ENCODE data around the gene AADAT. TPM values are rescaled to one million over a fixed set of nuclear protein-coding genes. Genes with fewer than 3 reads are reported as not detected.

The AADAT gene
- total and polyA plus RNA-seq, 2 of the 4 experiments (the other 2 are of a cell fraction) = 4.7 to 6.9 TPM

DNA sequence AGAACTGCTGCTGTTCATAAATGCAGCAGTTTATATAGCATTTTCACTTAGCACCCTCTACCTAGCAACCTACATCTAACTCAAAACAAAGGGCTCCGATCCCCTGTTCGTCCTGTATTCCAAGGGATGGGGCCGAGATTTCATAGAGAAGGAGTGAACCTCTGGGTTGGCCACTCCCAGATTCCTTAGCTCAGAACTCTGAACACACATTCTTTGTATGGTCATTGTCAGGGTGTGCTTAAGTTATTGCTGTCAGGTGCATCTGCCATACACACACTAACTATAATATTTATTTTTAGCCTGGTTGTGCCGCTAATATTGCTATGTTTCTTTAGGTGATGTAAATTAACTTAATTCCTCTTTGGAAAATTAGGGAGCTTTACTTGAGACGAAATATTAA, 47.7 kb upstream of the AADAT start:
- Histone ChIP-seq H3K23ac (ENCODE audit: low read depth, low read length) (no peak overlapping the region), H3K36me3 (ENCODE audit: control insufficient read depth, insufficient read depth, low read length) (no peaks in the 10 kb centered on the region), H3K18ac (ENCODE audit: low read depth, low read length) (no peak overlapping the region), H4K8ac (ENCODE audit: low read depth in 2 of 2, low read length in 2 of 2) (no peak overlapping the region), H3K4me2 (ENCODE audit: low read depth, low read length) (no peak overlapping the region), H3K14ac (replicated peaks; ENCODE audit: low read depth, low read length) (no peak overlapping the region), H3K4ac (ENCODE audit: low read depth, low read length) (no peak overlapping the region), H2BK20ac (ENCODE audit: low read depth, low read length) (no peak overlapping the region), H4K20me1 (ENCODE audit: insufficient read depth, low read length) (no peaks in the 10 kb centered on the region), H4K5ac (ENCODE audit: low read depth, low read length) (no peak overlapping the region), H3K27me3 (ENCODE audit: control insufficient read depth, insufficient read depth, low read length) (no peaks in the 10 kb centered on the region), H2AK5ac (ENCODE audit: low read depth, low read length) (no peak overlapping the region), H3K9me1 (ENCODE audit: insufficient read depth, low read length) (no peaks in the 10 kb centered on the region), H2BK120ac (ENCODE audit: low read depth, low read length) (no peak overlapping the region), H2AK9ac (replicated peaks; ENCODE audit: low read depth, low read length, poor library complexity) (no peak overlapping the region), H2AFZ (replicated peaks; ENCODE audit: low read length, poor library complexity) (no peak overlapping the region), H3K56ac (ENCODE audit: extremely low read depth, insufficient read depth, low read length) (no peak overlapping the region), H3K9me3 (ENCODE audit: control insufficient read depth, insufficient read depth, low read length) (peaks cover under 1% of the 10 kb centered on the region; the same call in 1 of the 2 replicates), H4K91ac (ENCODE audit: insufficient read depth, low read depth, low read length) (no peak overlapping the region), H2BK5ac (ENCODE audit: low read depth, low read length, poor library complexity, severe bottlenecking) (no peak overlapping the region), H3K9ac (ENCODE audit: low read depth, low read length) (no peak overlapping the region), H3K27ac (ENCODE audit: insufficient read depth, low read length) (no peak overlapping the region), H3K4me3 (ENCODE audit: insufficient read depth, low read depth, low read length) (no peak overlapping the region), H2BK15ac (ENCODE audit: low read depth, low read length) (no peak overlapping the region), H3K4me1 (ENCODE audit: control insufficient read depth, insufficient read depth, low read length) (no peaks in the 10 kb centered on the region), H3K79me1 (ENCODE audit: low read depth in 1 of 2, low read length in 2 of 2) (no peaks in the 10 kb centered on the region)
- BruUV-seq (replicated peaks) = no TSS peak
- in situ Hi-C loops (cut with MboI; ENCODE audit: low sequenced_read_pairs) = no loop called here
- TF ChIP-seq CEBPB (IDR thresholded peaks at IDR 0.05; ENCODE audit: low read depth, low read length) = no peak
- TF ChIP-seq, protein P1, sequence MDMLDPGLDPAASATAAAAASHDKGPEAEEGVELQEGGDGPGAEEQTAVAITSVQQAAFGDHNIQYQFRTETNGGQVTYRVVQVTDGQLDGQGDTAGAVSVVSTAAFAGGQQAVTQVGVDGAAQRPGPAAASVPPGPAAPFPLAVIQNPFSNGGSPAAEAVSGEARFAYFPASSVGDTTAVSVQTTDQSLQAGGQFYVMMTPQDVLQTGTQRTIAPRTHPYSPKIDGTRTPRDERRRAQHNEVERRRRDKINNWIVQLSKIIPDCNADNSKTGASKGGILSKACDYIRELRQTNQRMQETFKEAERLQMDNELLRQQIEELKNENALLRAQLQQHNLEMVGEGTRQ (IDR thresholded peaks at IDR 0.05; ENCODE audit: low read depth, low read length) = no peak
- no peak for TF ChIP-seq MAZ (IDR thresholded peaks at IDR 0.05; ENCODE audit: borderline replicate concordance, low read depth, low read length)
- TF ChIP-seq MAFK (IDR thresholded peaks at IDR 0.05; ENCODE audit: low read depth, low read length) = no peak
- no peak for TF ChIP-seq FOS (IDR thresholded peaks at IDR 0.05; ENCODE audit: low read depth, low read length)
- no peak for TF ChIP-seq RAD21 (IDR thresholded peaks at IDR 0.05; ENCODE audit: low read length)
- TF ChIP-seq CHD1 (IDR thresholded peaks at IDR 0.05; ENCODE audit: low read depth, low read length) = no peak
- TF ChIP-seq, protein P2, sequence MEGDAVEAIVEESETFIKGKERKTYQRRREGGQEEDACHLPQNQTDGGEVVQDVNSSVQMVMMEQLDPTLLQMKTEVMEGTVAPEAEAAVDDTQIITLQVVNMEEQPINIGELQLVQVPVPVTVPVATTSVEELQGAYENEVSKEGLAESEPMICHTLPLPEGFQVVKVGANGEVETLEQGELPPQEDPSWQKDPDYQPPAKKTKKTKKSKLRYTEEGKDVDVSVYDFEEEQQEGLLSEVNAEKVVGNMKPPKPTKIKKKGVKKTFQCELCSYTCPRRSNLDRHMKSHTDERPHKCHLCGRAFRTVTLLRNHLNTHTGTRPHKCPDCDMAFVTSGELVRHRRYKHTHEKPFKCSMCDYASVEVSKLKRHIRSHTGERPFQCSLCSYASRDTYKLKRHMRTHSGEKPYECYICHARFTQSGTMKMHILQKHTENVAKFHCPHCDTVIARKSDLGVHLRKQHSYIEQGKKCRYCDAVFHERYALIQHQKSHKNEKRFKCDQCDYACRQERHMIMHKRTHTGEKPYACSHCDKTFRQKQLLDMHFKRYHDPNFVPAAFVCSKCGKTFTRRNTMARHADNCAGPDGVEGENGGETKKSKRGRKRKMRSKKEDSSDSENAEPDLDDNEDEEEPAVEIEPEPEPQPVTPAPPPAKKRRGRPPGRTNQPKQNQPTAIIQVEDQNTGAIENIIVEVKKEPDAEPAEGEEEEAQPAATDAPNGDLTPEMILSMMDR (conservative IDR thresholded peaks at IDR 0.05; ENCODE audit: low read depth, low read length) = no peak
- no peak for TF ChIP-seq MXI1 (IDR thresholded peaks at IDR 0.05; ENCODE audit: borderline replicate concordance, low read depth, low read length)
- POLR2A ChIA-PET (ENCODE audit: unreplicated experiment) = no interaction called here
- DNase-seq (no peak), ATAC-seq (ENCODE audit: low read depth) (no peak)
- intact Hi-C loops (cut with micrococcal nuclease) = no loop called here
- dilution Hi-C loops (cut with HindIII; ENCODE audit: low sequenced_read_pairs, unreplicated experiment) = no loop called here
- WGBS, 2 experiments (ENCODE audit: extremely low coverage in 2 of 2, insufficient read length in 1 of 2) = no CpG with 5 or more reads among the region's 5 CpGs
- CTCF ChIA-PET = interaction anchor here (0.8 to 1.4 kb wide), 2 partner anchors 9 to 15 kb away, joined by 3 read pairs; no protein-coding TSS in a partner anchor

Data from IMR-90 (cell line).